ENCODE results near the gene BHLHE40.

BHLHE40 gene

DNA sequence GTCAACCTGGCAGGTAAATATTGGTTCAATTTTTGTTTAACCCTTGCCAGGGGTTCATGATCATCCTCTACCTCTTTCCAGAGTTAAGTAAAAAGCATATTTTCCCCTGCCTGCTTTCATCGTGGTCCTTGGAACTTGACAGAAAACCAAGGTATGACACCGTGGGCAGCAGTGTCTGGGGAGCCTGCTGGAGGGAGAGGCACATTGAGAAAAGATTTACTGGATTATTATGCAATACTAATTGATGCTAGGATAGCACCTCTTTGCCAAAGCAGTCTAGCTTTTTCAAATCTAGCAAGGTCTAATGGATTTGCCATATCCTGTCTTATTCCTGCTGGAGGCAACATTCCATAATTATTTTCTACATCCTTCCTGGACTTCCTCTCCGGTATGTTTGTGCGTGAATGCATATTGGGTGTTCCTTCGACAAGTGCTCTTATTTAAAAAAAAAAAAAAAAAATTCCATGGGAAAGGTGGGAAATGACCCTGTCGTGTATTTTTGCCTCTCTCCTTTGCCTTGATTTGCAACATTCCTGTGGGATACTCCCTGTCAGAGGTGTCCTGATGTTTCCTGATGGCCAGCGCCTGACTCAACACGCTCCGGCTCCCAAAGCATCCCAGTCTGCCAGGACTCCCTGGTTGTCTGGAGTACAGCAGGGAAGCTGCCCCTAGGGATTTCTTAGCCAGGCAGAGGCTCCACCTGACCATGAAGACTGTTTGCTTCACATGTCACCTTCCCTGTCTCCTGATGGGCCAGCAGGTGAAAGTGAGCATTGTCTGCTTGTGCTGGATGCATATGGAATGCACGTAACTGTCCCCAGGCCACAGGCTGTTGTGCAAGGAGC, 6.3 kb downstream of the BHLHE40 start:
- no peak for DNase-seq

DNA sequence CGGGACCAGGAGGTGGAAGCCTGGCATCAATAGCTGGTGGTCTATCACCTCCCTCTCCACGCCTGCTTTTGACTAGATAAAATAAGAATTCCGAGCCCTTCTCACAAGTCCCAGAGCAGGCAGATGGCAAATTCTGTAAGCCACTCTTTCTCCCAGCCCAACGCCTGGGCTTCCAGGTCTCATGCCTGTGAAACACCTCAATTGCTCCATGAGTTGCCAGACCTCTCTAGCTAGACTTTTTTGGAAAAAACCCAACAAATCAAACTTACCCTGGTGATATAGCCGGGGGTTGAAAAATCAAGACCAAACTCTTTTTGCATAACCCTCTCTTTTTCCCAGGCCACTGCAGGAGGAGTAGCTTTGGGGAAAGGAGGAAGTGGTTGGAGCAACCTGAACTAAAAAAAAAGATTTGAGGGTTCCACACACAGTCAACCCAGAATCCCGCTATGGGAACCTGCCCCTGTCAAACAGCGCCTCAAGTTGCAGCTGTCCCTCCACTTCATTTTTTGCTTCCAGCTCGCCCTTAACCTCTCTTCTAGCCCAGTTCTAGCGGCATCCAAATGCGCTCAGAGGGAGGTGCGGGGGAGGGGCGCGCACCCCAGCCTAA, 7.0 kb downstream of the BHLHE40 start:
- DNase-seq, result no peak

DNA sequence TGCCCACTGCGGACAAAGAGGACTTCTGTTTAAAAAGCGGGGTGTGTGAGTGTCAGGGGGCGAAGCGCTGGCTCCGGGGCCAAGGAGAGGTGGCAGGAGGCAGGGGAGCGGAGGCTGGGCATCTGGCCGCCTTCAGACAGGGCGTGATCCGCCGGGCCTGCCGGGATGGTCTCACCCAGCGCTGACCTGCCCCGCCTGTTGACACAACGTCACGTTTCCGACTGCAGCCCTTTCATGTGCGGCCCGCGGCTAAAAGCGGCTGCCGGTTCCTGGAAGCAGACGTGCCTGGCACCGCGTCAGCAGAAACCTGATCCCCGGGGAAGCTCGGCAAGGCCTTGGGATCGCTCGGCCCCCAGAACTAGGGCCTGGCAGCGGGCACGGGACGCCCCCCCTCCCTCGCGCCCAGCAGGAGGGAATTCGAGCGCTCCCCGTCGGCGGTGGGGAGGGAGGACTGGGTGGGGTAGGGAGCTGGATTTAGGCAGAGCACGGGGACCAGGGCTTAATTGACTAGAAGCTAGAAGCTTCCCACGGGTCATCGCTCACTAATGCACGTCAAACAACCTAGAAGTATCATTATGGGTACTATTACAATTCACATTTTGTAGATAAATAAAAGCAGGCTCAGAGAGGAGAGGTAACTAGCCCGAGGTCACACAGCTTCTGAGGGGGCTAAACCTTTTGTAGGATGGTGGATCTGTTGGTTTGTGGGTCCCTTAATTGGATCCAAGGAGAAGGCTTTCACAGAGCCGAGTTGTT, 7.7 kb downstream of the BHLHE40 start:
- peak; percentile 76 for DNase-seq

DNA sequence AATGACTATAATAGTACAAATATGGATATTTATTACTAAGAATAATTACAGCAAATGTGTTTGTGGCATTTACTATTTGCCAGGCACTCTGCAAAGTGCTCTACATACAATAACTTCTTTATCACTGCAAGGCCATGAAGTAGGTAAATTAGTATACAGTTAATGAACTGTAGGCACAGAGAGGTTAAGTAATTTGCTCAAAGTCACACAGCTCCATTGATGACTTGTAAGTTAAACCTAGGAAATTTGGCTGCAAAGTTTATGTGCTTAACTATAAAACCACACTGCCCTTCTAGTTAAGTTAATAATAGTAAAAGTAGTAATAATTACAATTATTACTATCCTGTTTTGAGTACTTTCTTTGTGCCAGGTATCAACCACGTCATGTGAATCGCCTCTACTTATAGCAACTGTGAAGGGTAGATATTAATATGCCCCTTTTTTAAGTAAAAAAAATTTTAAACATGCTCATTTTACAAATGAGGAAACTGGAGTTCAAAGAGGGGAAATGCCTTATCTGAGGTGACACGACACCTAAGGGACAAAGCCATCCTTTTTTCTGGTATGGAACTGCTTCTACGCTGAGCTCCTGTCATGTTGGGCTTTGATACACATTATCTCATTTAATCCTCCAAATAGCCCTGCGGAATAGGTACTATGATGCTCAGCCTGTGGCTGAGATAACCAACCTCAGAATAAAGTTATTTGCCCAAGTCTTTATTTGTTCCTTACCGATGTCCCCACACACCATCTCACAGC, 8.5 kb downstream of the BHLHE40 start:
- DNase-seq, result no peak

DNA sequence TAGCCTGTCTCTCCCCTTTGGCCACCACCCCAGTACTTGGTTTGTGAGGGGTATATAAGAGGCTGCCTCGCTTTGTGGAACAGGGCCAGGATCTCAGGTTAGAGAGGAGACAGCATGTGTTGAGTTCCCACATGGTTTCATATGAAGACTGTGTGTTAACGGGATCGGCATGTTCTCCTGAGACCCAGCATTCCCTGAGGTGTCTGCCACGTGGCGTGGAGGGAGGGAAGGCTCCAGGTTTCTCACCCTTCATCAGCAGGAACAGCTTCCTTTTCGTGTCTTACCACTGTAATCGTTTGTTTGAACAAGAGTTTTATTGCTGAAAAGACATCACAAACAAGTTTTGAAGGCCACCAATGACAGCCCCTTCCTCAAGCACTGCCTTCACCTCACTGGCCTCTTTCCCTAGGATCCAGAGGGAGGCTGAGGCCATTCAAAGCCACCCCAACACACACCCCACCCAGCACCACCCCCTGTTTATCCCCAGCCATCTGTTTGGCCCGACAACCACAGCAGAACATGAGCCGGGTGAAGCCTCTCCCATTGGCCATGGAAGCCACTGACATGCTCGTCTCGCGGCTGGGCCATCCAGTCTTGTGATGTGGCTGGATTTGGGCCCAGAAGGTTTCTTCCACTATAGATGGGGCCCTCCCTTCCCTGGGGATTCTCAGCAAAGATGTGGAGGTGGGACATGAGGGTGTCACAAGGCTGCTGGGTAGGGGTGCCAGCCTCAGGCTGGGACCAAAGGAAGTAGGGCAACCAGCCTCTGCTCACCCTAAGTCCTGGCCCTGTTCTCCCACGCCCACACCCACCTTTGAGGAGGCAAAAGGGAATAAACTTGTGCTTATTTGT, 10.0 kb downstream of the BHLHE40 start:
- no peak for DNase-seq

DNA sequence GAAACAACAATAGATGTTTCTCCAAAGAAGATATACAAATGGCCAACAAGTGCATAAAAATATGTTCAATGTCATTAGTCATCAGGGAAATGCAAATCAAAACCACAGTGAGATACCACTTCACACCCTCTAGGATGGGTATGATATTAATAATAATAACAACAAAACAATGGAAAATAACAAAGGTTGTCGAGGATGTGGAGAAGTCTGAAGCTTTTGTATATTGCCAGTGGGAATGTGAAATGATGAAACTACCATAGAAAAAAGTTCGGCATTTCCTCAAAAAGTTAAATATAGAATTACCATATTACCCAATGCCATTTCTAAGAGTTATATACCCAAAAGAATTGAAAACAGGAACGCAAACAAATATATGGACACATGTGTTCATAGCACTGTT, 10.8 kb downstream of the BHLHE40 start:
- no peak for DNase-seq

DNA sequence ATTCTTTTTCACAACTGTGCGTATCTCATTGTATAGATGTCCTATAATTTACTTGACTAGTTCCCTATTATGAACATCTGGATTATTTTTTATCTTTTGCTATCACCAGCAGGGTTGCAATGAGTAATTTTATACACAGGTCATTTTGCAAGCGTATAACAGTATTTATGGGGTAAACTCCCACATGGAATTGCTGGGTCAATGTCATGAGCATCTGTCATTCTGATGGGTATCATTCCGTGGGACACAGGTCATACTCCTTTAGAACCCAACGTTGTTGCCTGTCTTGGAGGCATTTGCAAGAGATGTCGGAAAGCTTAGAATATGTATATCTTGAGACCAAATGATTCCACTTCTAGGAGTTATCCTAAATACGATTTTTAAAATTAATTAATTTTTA, 12.9 kb downstream of the BHLHE40 start:
- no peak for DNase-seq

DNA sequence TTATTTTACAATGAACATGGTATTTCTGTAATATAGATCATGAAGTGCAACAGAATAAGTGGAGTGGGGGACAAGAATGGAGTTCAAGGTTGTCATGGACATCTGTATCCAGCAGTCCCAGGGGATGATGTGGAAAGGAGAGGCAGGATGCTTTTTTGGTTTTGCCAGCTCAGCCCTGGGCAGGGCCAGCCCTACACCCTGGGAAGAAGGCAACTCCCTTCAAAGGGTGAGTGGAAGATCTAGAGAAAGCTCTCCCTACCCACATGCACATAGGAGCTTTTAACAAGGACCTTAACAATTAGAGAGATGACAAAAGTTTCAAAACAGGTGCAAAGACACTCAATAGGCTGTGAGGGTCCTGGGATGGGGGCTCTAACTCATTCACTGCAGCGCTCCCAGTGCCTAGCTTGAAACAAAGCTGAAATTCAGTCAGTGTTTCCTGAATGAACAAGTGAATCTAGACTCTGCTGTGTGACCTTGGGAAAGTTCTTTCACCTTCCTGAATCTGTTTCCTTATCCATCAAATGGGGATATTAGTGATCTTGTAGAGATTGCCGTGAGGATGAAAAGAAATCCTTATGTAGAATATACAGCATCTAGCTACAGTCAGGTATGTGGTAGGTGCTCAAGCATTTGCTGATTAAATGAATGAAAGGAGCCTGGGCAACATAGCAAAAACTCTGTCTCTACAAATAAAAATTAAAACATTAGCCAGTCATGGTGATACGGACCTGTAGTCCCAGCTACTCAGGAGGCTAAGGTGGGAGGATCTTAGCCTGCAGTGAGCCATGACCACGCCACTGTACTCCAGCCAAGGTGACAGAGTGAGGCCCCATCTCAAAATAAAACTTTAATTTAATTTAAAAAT, 14.3 kb downstream of the BHLHE40 start:
- DNase-seq, result no peak

DNA sequence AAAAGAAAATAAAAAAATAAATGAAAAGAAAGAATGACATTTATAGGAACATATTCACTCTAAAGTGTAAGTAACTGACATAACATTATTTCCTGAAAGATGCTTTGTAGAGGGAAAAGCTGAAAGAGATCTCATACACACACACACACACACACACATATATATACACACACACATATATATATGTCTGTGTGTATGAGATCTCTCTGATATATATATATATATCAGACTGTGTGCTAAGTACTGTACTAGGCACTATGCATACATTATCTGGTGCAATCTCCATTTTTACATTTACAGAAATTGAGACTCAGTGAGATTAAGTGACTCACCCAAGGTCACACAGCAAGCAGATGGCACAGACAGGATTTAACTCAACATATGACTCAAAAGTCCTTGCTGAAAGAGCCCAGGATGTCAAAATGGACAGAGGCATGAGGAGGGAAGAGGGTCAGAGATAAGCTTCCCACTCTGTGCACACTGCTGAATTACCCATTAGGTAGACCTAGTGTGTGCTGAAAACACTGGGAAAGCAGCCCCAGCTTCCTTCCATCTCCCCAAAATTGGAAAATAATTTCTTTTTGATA, 15.0 kb downstream of the BHLHE40 start:
- no peak for DNase-seq

DNA sequence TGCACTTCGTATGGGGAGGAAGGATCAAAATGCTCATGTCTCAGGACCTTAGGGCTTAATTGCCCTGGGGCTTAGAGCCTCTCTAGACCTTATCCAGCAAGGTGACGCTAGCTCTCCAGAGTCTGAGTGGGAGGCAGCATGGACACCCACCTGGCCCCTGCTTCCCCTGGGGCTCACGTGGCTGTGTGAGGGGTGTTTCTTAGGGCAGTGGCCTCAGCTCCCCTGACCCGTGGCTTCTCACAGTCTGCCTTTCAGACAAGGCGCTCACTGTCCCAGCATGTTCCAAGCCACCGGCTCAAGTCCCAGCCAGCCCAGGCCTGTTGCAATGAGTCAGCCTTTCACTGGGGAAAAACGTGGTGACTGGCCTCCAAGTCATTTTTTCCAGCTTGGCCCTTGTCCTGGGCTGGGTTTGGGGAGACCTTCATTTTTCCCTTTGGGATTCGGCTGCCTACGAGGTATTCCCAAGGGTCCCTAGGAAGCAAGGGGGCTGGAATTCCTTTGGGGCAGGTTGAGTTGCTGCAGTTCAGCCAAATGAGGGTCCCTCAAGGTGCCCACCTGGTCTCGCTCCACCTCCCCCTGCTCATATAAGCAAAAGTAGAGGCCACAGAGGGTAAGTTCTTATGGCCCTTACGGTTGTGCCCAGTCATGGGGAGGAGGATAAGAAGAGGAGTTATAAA, 15.7 kb downstream of the BHLHE40 start:
- DNase-seq, result no peak

DNA sequence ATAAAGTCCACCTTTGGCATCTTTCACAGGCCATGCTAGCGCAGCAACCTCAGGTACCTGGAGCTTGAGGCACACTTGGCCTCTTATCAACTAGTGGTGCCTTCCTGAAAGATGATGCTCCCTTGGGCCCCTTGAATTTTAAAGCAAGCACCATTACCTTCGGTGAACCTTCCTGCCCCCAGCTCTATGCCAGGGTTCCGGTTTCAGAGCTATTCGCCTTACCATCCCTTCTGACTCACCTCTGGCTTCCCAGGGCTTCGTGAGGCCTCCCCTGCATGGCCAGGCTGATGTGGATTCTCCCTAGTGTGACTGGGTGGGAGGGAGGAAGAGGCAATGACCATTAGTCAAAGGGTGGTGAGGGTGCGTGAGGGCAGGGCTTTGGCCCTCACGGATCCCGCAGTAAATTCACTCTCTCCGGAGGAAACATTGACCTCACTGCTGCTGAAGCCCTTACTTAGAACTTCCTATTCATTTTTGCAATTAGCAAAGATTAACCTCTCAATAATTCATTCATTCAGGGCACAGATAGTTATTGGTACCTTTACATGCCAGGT, 16.3 kb downstream of the BHLHE40 start:
- no peak for DNase-seq

DNA sequence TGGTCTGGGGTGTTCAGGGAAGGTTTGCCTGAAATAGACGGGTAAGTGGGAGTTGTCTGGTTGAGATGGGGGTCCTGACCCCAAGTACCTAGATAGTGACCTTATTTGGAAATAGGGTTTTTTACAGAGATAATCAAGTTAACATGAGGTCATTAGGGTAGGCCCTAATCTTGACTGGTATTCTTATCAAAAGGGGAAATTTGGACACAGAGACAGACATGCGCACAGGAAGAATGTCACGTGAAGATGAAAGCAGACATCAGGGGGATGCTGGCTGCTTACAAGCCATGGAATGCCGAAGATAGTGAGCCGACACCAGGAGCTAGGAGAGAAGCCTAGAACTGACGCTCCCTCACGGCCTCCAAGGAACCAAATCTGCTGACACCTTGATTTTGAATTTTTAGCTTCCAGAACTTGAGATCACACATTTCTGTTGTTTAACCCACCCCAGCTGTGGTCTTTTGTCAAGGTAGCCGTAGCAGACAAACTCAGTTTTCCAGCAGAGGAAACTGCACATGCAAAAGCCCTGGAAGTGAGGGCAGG, 17.1 kb downstream of the BHLHE40 start:
- no peak for DNase-seq

DNA sequence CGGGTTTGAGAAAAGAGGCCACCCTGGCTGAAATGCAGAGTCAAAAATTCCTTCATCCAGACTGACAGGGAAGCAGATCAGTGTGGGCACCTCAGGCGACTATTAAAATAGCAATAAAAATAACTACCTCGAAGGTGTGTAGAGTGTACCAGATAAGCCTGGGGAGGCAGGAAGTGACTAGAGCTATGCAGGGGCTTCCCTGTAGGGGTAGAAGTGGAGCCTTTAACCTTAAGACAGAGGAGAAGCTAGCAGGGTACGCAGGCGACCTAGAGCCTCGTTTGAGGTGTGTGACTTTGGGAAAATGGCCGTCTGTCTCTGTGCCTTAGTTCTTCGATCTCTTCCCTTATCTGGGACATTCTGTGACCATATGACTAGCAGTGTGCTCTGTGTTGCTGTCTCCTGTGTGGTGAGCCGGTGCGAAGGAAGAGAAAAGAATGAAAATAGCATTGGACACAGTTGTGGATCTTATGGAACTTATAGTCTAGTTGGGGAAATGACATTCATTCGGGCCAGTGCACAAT, 17.6 kb downstream of the BHLHE40 start:
- no peak for DNase-seq

DNA sequence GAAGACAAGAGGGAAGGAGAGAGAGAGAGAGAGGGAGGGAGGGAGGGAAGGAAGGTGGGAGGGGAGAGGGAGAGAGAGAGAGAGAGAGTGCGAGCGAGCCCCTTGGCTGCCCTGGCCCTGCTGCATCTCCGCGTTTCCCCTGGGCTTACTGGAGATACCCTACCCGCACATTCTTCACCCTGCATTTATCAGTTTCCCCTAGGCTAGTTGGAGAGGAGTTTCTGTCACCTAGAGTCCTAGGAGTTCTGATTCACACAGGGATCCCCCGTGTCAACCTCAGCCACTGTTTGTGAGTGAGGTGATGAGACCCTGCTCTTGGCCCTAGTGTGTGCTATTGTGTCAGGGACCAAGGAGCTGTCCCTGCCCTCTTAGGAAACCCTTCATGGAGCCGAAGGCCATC, 18.7 kb downstream of the BHLHE40 start:
- DNase-seq, result no peak

DNA sequence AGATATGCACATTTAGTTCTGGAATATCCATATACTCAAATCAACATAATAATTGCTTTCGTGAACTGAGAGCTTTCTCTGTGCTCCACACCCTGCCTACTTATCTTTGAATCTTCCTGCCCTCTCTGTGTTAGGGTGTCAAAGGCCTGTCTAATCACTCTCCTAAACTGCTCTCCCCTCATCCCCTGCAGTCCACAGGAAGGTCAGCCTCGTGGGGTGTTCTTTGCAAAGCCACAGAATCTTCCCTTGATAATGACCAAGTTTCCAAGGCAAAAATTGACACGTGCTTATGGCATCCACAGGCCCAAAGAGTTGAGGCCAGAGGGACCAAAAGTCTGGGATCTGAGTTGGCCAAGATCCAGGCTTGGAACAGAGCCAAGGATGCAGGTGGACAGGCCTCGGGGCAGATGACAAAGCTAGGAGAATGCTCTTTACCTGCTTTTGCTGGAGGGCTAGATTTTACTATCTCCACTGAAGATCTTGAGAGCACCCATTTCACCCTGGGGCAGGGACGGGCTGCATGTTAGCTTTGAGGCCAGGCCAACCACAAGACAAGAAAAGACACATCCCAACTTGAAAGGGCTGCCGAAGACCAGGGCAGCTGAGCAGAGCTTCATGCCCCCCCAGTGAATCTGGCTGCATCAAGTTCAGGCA, 20.4 kb downstream of the BHLHE40 start:
- DNase-seq, result peak; percentile 81

DNA sequence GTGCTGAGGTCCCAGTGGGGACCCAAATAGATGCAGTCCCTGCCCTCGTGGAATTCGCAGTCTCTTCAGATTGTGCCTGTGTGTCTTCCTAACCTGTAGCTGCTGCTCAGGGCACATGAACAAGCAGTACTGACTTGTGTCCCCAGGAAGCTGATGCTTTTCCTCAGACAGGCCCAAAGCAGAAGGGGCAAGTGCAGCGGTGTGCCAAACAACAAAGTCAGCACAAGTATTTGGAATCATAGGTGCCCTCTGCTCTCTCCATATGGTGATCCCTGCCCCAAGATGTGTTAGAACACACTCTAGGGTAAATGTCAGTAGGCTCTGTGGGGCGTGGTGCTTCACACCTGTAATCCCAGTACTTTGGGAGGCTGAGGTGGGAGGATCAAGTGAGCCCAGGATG, 21.9 kb downstream of the BHLHE40 start:
- DNase-seq, result no peak

DNA sequence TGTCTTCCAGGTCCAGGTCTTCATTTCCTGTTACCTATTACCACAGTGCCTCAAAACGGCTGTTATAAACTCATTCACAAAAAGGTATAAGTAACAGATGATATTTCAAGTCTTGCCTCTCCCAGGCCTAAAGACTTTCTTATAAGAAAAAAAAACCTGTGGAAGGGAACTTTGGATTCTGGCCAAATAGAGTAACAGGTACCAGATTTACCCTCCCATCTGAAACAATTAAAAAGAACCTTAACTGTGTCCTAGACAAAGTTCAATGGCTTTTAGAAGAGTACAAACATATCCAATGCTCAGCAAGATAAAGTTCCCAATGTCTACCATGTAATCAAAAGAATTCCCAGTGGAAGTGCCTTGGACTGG, 22.6 kb downstream of the BHLHE40 start:
- DNase-seq, result no peak

DNA sequence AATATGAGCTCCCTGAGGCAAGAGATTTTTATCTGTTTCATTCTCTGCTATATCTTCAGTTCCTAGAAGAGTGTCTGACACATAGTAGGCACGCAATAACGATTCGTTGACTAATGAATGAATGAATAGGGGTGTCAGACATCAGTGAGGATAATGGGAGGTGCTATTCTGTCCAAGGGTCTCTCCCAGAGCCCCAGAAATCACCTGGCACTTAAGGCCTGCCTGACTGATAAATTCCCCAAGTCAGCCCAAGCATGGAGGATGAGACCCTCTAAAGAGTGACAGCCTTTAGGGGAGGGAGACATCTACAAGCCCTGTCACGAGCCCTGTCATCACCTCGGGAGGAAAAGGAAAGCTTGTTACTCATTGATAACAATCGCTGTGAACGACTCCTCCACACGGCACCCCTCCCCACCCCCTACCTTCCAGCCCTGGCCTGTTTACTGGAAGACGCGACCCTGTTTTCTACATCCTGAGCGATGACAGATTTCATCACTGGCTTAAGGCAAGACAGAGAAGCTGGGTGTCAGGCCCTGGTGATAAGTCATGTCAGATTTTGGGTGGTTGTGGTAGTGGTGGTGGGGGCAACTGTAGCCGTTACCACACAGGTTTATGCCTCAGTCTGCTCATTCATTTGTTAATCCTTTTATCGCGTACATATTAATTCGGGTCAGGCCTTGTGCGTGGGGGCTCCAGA, 23.1 kb downstream of the BHLHE40 start:
- DNase-seq, result no peak

All from NCI-H1105 treated with DMSO at 0.1 percent for 48 hours (cell line).